ENCODE data around the gene C10orf120.
A peak's percentile ranks its signal among the peaks of the same experiment; 100 is the strongest.

C10orf120 gene

DNA sequence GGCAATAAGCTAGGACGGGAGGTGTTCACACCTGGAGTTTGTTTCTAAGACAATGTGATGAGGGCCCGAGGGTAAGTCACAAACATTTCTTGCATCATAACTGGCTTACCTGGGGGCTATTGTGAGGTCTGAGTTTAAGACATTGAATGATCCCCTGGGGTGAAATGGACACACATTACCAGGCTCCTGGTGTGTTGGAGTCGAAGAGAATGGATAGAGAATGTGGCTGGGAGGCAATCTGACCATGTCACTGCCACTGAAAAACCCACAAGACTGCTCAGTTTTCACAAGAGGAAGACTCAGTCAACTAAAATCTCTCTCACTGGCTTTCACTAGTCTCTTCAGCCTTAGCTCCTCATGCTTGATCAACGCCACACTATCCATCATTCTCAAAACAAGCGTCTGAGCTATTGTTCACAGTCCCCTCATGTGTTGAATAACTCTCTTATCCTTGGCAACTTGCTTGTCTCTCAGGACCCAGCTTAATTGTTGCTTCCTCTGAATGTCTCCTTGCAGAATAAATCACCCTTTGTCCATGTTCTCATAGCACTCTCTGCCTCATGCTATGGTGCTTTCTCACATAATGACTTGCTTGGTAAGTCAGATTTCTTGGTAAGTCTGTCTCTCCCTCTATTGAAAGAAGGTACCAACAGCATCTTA, at the start of gene C10orf120:
Gene C10orf120 (minus strand): TSS at position 51 of the 660 bp plus-strand sequence. CDS start 56 bp downstream, outside the sequence.
- DNase-seq = no peak

DNA sequence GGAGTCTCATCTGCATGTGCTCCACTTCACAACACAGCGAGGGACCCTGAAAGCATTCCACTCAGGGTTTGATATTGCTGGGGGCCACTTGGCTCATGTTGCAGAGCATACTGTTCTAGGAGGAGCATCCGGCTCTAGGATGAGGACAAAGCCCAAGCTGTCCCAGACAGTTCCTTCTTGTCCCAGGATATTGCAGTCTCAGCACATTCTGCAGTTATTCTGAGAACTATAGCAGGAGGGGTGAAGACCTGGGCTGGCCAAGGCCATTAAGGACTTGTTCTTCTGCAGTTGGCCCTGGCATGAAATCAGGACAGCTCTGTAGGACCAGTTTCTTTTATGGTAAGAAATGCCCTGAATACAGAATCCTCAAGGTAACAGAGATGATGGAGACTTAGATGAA, 48.9 kb upstream of the C10orf120 start:
- no peak for DNase-seq

DNA sequence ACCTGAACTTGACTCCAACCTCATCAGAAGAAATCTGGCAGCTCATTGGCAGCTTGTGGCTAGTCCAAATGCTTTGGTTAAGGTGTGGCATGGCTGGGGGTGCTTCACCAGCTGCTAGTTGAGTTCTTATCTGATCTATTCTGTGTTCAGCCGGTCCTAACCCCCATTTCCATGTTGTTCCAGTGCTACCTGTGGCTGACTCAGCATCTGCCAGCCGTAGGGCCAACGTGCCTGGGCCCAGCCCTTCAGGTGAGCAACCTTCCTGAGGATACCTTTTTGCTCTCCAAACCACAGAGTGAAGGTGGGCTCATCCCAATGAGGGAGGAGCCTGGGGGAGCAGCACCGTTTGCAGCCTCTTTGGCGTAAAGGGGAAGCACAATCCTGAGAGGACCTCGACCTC, 46.8 kb upstream of the C10orf120 start:
- no peak for DNase-seq

DNA sequence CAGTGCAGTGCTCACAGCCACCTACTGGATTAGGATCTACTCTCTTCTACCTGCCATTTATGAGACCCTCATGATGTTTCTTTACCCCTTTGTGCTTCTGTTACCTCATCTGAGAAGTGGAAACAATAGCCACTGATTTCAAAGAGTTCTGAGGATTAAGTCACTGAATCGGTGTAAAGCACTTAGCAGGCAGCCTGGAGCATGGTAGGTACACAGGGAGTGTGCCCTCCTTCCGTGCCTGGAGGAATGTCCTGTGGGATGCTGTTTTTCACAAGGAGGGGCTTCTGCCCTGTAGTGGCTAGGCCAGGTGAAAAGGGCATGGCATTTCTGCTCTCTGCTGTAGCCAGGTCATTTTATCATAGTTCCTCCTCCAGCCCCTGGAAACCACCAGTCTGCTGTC, 44.6 kb upstream of the C10orf120 start:
- no peak for DNase-seq

DNA sequence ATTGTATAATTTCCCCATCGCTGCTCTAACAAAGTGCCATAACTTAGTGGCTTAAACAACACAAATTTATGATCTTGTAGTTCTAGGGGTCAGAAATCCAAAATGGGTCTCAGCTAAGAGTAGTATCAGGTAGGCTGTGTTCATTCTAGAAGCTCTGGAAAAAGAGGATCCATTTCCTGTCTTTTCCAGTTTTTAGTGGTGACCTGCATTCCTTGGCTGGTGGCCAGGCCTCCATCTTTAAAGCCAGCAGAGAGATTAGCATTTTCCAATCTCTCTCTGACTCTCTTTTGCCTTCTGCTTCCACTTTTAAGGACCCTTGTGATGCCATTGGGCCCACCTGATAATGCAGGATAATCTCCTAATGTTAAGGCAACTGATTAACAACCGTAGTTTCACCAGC, 41.0 kb upstream of the C10orf120 start:
- no peak for DNase-seq

DNA sequence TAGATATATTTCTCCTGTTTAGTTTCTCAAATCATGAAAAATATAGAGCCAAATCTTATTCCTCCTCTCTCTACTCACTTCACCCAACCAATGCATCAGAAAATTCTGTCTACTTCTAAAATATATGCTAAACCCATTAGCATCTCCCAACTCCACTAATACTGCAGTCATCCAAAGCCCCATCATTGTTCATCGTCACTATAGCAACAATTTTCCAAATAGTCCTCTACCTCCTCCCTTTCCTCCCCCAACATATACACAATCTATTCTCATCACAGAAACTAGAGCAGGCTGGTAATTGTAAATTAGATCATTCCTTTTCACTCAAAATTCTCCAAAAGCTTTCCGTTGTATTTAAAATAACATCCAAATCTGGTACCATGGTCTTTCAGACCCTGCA, 38.4 kb upstream of the C10orf120 start:
- no peak for DNase-seq

DNA sequence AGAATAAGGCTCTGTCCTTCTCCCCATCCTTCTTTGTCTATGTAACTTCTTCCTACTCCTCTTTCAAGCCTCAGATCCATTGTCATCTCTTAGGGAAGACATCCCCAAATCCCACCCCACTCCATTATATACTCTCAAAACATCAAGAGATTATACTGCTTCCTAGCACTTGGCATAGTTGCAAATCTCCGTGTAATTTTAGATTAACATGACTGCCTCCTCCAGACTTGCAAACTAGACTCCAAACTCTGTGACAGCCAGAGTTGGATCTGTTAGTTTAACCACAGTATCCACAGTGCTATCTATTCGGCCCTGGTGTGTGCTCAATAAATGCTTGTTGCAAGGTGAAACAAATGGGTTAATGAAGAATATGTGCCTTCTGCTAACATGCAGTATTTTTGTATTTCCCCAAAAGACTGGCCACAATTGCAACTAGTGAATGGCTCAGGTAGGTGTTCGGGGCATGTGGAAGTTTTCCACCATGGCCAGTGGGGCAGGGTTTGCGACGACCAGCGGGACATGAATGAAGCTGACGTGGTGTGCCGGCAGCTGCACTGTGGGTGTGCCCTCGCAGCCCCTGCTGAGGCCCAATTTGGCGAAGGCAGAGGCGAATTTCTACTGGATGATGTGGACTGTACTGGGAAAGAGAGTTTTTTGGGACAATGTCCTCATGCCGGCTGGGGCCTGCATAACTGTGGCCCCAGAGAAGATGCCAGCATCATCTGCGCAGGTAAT, 34.5 kb upstream of the C10orf120 start:
- no peak for DNase-seq

DNA sequence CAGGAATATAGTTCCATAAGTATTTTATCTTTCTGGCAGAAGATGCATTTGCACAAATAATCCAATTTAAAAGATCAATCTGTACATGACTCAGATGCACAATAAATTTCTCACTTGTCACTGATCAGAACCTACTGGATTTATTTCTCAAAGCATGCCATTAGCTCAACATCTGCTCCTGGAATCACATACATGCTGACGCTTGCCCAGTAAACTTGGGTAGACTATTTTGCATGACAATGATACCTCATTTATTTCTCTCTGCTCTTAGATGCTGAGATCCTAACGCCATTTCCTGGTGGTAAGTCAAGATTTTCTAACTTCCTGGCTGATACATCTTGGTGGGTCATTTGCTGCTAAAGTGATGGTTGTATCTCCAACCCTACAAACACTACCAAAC, 33.8 kb upstream of the C10orf120 start:
- DNase-seq = no peak

DNA sequence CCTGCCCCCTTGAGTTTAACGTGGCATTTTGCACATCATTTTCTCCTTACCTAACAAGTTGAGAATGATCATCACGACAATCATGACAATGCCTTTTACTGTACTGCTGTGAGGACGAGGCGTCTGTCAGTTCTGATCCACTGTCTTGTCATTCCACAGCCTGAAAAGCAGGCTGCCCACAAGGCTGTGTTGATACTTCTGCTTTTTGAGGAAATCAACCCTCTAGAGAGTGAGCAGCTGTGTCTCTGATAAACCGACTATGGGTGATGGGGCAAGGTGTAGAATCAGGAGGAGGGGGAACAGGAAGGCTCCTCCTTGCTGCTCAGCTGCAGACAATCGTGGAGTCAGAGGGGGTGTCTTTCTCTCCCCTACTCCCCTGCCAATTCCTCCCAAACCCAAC, 30.6 kb upstream of the C10orf120 start:
- no peak for DNase-seq

DNA sequence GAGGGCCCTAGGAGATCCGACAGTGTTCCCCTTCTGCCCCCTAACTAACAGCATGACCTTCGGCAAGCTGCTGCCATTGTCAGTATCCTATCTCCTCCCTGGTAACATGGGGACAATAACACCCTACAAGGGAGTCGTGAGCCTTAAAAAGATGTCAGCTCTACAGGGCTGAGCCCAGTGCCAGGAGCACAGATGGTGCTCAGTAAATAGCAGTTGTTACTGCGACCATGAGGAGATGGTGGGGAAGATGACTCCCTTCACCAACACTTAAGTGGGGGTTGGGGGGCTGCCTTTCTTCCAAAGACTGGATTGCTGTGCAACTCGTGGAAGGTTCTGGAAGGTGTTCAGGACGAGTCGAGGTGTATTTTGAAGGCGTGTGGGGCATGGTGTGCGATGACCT, 29.5 kb upstream of the C10orf120 start:
- DNase-seq = no peak

DNA sequence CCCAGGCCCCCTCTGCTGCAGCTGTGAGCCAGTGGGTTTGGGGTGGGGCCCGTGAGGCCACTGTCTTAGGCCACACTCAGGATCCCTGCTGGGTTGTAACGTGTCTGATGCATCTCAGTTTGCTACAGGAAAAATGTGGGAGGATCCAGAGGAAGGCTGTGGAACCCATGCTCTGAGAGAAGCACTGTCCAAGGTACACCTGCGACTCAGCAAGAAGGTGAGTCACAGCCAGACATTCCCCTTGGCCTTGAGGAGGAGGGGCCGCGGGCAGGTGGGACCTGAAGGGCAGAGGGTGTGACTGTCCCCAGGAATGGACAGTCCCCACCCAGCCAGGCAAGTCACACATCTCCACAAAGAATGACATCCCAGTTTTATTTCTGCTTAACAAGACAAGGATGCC, 27.8 kb upstream of the C10orf120 start:
- no peak for DNase-seq

DNA sequence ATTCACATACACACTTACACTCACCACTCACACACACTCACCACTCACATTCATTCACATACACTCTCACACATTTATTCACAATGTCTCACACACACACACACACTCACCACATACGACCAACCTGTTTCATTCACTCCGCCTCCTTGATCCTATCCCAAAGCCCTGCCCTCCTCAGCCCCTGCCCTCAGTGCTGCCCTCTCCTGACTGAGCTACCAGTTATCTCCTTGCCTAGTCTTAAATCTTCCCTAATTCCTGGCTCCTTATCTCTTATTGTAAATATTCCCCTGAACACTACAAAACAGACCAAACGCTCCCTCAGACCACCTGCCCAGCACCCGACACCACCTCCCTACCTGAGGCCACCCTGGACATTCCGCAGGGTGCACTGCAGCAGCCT, 26.1 kb upstream of the C10orf120 start:
- DNase-seq = no peak

DNA sequence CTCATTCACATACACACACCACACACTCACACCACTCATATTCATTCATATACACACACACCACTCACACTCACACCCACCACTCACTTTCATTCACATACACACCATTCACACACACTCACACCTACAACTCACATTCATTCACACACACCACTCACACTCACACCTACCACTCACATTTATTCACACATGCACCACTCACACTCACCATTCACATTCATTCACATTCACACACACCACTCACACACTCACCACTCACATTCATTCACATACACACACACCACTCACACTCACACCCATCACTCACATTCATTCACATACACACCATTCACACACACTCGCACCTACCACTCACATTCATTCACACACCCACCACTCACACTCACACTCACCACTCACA, 25.4 kb upstream of the C10orf120 start:
- no peak for DNase-seq

DNA sequence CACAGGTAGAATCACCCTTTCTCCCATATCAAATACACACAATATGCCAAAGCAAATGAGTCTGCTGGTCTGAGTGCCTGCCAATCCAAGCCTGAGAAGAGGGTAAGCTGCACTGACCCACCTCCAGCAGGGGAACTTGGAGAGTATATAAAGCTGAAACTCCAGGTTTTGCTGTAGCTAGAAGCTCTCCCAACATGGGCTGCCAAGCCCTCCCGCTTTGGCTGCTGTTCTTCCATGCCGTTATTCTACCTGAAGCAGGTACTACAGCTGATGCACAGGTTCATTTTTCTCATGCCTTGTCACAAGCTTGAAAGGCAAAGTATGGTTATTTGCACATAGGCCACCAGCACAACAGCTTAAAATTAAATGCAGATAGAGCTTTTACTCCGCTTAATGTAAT, 21.5 kb upstream of the C10orf120 start:
- no peak for DNase-seq

DNA sequence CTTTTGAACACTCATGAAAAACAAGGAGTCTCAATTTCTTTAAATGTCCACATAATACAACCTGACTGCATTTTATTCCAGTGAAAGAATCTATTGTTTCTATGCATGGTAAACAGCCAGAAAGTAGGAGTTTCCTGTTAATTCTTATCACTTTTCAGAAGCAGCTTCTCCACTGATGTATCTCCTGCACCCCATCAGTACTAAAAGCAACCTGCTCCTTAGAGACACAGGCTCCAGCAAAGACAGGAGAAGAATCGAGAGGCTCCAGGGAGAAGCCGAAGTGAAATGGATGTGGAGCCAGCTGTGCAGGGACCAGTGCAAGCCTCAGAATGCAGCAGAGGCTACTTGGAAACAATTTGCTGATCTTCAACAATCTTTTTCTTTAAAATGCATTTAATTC, 16.4 kb upstream of the C10orf120 start:
- no peak for DNase-seq

DNA sequence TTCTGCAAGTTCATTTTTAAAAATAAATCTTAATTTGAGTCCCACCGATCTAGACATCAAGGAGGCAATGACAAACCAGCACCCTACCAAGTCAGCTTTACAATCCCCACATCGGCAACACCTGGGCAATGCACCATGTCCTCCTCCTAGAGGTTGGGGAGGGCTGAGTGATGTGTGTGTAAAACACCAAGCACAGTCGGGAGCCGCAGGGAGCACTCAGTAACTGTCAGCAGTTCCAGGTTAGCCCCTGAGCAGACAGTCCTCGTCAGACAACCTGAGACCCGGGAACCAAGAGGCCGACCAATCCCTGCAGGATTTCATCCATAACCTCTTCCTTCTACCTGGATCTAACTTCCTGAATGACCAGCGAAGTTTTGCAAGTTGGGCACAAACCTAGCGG, 15.9 kb upstream of the C10orf120 start:
- DNase-seq = no peak

DNA sequence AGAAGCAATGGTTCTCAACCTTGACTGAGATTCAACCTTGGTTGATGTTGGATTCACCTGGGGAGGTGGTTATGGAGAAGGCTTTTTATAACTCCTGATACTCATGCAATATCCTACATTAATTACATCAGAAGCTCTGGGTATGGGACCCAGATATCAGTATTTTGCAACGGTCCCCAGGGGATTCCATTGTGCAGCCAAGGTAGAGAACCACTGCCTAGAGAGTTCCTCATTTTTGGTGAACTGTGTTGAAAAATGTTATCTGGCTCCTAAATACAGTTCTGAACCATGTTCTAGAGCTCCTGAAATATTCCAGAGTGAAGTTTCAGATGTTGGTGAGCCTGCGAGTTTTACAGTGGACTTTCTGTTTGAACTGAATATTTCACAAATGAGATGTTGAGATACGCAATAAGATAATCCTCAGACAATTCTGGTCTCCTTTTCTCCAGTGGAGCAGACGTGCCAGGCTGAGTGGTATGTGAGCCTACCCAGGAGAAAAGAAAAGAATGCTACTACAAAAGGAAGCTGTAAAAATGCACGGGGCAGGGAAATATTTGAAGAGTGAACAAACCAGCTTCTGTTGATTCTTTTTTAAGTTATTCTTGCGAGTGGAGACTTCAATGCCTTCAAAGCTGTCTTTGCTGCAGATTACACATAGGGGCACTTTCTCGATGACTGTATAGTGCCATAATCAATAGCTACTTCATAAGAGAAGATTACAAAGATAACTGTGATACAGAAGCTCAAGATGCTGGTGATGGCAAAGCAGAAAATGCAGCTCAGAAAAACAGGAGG, 13.6 kb upstream of the C10orf120 start:
- DNase-seq = no peak

DNA sequence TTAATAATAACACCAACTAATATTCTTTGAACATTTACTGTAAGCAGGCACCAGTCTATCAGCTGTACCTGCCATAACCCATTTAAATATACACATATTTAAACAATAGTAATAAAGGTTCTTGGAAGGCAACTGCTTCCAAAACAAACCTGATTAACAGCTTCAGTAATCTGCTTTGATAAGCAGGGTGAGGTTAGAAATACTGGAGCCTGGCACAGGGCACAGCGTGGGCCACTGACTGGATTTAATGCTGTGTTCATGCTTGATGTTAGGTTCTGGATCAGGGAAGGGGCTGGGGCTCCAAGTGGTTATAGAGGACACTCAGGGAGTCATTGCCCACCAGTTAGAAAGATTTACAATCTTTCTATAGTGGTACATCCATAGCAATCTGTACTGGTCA, 10.9 kb upstream of the C10orf120 start:
- DNase-seq = no peak

DNA sequence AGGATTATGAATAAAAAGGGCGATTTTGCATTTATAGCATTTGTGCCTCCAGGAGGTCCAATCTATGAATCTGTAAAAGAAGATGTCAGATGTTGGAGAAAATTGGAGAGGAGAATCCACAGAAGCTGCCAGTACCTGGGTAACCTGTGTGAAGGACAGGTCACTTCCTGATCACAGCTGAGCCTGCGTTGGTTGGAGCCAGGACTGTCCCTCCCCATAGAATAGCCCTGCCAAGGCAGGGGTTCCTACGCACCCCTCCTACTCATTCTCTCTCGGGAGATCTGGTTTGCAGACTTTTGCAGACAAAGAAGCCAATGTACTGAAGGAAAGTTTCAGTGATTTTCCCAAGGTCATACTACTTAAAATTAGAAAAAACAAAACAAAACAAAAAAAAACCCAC, 10.3 kb upstream of the C10orf120 start:
- no peak for DNase-seq

DNA sequence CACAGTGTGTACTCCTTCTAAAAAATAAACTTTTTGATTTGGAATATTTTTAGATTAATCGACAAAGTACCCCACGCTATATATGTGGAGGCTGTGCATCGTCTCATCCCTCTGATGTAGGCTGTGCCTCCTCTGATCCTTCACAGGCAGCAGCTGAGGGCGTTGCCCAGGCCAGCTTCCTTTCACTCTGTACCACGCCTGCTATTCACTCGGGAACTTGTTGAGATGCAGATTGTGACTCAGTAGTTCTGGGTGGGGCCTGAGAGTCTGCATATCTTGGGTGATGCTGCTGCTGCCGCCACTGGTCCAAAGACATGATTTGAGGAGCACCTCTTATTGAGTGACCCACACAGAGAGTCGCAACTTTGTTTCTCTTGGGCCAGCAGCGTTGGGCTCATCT, 7.9 kb upstream of the C10orf120 start:
- DNase-seq = no peak

DNA sequence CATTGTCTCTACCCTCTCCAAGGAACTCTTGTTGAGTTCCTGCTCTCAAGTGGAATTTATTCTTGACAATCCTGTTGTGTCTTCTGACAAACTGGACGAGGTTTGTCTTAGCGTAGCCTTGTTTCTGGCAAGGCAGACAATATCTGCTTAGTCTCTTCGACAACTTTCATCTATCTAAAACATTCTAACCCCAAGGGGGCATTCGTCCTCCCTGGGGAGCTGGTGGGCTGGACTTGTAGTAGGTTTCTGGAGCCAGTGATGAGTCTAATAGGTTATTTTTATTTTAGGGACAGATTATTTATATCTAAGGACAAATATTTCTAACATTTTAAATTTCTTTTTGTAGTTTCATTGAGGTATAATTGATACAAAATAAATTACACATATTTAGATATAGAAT, 7.3 kb upstream of the C10orf120 start:
- DNase-seq = no peak

DNA sequence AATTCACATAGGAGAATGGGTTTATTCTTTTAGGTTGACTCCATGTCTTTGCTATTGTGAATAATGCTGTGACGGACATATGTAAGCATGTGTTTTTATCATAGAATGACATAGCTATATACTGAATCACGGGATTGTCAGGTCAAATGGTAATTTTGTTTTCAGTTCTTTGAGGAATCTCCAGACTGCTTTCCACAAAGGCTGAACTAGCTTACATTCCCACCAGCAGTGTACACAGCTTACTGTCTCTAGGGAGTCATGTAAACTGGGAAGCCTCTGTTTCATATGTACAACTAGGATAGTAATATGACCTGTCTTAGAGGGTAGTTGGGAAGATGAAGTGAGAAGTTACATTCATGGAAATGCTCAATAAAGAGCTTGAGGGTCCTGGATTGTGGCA, 6.8 kb upstream of the C10orf120 start:
- no peak for DNase-seq

DNA sequence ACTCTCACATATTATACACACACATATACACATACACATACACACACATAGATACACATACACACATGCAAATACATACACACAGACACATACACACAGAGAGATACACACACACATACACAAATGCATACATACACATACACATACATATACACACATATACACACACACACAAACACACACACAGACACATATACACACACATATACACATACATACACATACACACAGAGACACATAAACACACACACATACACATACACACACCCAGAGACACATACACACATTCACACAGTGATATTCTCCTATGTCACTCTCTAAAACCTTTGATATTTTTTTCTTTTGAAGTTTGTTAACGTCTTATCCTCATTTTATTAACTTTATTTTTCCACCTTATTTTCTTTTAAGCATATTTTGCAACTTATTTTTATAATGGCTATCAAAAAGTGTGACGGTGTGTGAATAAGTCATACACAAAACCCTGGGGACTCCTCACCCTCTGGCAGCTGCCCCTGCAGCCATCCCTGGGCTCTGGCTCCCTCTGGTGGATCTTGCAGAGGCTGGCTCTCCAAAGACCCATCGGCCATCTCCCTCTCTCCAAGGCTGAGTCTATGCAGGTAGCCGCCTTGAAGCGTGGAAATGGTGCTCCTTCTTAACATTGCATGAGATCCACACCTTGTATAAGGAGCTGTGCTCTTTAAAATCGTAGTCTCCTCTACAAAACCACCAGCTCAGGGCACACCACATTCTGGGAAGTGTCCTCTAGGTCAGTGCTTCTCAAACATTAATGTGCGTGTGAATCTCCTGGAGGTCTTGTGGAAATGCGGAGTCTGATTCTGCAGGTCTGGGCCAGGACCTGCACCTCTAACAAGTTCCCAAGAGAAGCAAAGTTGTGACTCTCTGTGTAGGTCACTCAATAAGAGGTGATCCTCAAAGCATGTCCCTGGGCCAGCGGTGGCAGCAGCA, 4.1 kb upstream of the C10orf120 start:
- DNase-seq = peak; percentile 35

All from fibroblast of skin of right quadriceps (primary cell).